GM21381 (cell line): ENCODE measurements around the gene HEMK1.

Source experiments
- ATAC-seq: cut with Tn5 transposase; IDR thresholded peaks from one replicate; pipeline ENCODE4 v1.9.1; 2021; ENCODE audit warnings: mild to moderate bottlenecking, moderate library complexity; ENCODE audit not compliant: unreplicated experiment

HEMK1 gene

DNA sequence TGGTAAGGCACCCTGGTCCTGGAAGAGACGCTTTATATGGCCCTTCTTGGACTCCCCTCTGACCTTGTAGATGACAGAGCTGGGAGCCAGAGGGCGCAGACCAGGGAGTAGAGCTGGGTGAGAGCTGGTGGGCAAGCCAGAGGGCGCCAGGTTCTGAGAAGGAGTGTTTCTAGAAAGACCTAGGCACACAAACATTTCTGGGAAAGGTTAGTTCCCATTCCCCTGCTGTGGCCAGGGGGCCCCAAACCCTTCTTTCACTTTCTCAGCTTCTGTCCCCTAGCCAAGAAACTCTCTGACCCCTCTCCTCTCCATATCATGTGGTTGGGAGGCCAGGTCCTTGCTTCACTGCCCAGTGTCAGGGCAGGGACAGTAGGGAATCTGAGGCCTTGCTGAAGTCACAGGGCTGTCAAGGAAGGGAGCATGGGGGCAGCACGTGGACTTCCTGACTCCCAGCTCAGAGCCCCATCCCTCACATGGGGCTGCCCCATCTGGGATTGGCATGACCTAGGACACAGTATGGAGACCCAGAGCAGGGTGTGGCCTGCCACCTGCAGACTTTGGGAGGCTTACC is 3.6 kb downstream of the HEMK1 start:
- ATAC-seq: no peak

DNA sequence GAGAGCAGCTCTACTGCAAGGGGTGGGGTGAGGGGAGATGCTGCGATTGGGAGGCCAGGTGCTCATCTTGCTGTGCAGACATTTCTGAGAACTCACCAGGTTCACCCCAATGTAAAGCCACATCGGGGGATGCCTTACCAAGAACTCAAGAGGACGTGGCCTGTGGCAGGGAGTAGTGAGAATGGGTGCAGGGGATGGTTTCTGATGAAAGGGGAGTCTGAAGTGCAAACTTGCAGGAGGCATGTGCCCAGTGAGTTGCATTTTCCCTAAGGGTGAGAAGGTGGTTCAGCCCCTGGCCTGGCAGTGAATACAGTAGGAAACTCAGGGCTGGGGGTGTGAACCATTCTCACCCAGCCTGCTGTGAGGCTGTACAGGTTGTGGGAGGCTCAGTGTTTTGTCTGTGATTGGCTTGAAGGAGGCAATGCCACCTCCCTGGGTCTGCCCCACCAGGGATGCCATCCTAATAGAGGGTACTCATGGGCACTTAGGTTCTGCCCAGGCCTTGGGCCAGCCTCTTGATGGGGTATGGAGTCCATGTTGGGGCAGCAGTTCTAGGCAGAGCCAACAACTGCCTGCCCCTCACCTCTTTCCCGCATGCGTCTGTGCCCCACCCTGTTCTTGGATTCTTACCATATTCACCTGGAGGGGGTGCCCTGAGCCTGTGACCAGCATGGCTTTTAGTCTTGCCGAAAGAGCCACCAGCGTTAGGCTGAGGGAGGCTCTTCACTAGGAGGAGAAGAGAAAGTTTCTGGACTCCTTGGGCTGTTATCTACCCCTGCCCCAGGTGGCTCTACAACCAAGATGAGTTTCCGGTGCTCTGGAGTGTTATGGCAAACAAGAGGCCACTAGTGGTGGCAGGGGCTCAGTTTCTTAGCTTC is 4.5 kb downstream of the HEMK1 start:
- no peak for ATAC-seq

DNA sequence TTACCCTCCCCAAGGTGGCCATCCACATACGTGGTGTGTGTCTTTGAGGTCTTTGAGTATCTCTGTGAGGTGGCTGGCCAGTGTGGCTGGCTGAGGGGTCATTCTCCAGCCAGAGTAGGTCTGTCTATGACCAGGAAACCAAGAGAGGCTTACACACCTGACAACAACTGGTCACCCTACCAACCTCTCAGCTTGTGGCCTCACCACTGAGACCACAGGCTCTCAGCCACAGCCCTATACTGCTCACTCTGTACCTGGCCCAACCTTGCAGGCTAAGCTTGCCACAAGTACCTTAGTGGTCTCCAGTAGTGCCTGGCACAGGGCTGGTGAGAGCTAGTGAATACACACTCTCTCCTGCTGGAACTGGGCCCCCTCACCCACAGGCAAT is 5.1 kb downstream of the HEMK1 start:
- ATAC-seq: no peak

DNA sequence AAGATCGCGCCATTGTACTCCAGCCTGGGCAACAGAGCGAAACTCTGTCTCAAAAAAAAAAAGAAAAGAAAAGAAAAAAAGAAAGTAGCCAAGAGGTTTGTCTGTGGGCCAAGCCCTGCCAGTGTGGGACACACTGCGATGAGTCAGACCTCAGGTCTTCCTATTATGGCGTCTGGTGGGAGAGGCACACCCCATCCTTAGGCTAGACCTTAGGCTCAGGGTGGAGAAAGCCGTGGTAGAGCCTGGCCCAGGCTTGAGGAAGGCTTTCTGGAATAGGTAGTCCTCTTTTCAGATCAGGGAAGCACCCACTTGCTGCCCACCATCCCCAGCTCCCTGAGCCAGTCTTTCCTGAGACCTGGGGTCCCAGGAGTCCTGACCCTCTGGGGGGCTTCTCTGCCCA is 6.0 kb downstream of the HEMK1 start:
- ATAC-seq: no peak

DNA sequence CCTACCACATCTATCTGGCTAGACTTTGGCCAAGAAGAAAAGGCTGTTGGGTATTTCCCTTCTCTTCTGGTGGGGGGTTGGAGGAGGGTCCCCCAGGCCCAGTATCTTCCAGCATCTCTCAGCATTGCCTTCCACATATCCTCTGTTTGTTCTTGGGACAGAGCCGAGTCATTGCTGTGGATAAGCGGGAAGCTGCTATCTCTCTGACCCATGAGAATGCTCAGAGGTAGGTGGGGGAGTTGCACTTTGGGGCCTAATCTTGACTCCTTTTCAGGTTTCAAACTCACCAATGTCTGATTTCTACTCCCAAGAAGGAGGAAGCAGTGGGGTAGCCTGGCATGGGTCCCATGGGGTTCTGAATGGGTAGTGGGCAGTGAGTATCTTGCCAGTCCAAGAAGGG is 8.0 kb downstream of the HEMK1 start:
- no peak for ATAC-seq

DNA sequence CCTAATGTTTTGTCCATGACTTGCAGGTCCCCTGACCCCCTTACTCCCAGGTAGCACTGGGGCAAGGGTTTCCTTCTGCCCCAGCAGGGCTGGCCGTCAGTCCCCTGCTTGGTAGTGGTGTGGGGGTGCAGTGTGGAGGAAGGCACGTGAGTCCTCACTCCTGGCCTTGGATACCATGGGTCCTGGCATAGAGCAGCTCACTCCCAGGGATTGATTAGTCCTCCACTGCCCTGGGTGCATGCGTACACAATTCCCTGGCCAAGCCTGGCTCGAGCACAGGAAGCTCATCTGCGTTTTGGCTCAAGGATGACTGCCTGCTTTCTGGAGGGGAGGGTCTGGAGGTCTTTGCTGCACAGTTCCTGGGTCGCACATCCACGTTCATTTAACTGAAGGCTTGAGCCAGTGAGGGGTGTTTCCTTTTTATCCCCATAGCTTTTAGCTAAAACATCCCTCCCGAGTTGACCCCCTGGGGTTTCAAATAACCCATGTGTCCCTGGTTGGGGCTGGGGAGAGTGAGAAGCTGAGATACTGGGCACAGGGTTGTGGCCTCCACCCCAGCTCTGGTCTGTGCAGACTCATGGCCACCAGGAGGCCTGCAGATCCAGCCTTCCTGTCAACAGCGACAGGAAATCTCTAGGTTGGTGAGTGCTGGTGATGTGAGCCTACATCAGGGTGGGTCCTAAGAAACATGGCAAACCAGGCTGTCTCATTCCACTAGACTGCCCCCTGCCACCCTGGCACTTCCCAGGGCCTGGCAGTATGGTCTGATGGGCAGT is 11.5 kb downstream of the HEMK1 start:
- ATAC-seq: no peak

DNA sequence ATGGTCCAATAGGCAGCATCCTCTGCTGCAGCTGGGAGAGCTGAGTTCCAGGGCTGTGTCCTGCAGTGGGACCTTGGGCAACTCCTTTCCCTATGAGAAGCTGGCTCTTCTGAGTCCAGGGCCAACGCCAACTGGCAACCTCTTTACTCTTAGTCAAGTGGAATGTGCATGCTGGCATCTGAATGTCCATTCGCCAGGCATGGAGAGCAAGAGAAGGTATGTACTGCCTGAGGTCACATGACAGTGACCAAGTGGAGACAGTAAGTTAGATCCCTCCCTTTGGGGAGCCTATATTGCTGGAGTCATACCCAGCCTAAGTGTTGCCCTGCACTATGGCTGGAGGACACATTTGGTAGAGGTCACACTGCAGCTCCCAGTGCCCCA is 12.1 kb downstream of the HEMK1 start:
- no peak for ATAC-seq

DNA sequence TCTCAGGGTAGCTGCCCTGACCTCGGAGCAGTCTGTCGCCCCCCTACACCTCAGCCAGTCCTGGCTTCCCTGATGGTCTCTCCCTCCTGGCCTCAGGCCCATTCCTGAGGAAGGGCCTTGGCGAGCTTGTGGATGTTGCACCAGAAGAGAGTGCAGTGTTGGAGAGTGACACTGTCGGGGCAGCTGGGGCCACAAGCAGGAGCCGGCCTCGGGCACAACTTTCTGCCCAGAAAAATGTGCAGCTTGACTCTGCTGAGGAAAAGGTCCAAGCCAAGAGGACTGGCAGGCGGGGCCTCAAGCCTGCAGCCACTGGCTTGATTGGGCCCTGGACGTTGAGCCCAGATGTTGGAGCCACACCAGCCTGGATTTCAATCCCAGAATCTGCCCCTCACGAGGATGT is 12.8 kb downstream of the HEMK1 start:
- ATAC-seq: no peak

DNA sequence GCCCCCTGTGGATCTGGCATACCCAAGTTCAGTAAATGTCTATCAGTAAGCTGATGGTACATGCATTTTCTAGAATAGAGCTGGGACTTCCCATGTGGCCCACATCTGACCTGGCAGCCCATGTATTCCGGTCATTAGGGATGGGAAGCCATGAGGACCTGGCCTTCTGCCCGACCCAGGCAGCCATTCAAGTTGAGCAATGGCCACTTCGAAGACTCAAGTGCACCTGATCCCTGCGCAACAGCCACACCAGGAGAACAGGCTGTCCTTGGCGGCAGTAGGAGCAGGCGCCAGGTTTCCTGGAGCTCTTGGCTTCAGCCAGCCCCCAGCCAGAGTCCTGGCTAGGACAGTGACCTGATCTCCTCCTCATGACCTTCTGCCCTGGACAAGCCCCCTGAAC is 14.6 kb downstream of the HEMK1 start:
- ATAC-seq: no peak

DNA sequence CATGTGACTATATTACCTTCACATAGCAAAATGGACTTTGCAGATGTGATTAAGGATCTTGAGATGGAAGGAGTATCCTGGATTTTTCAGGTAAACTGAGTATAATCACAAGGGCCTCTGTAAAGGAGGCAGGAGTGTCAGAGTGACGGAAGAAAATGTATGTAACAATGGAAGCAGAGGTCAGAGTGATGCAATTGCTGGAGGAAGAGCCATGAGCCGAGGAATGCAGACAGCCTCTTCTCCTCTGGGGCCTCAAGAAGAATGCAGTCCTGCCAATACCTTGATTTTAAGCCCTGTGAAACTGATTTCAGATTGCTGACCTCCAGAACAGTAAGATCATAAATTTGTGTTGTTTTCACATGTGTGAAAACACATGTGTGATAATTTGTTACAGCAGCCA is 15.1 kb downstream of the HEMK1 start:
- no peak for ATAC-seq

DNA sequence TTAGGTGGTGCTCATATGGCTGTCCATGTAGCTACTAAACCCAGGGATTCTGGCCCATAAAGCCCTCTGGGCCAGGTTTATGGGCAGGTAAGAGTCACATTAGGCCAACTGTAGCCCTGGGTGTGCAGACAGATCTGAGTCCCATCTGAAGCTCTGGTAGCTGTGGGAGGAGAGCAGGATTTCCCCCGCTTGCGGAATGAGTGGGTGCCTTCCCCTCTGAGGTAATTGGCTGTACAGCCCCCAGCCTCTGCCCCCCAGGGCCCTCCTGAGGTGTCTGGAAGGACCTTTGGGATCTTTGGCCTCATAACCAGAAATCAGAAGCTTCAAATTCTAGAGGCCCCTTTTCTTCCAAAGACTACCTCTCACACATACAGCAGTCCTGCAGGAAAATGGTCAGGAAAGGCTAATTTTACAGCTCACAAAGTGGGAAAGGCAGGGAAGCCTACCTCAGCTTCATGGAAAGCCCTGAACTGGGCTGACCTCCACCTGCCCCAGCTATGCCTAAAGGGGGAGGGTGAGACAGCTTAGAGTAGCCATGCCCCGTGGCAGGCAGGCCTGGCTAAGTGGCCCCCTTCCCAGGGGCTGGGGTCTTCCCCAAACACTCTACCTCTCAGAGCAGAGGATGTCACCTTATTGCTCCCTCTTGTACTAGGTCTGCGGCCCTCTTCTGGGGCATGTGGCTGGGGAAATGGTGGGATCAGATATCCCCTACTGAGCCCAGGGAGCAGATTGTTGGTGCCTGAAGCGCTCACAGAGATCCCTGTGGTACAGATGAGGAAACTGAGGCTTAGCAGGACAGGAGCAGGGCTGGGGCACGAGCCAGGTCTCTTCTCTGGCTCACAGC is 16.8 kb downstream of the HEMK1 start:
- ATAC-seq: no peak

DNA sequence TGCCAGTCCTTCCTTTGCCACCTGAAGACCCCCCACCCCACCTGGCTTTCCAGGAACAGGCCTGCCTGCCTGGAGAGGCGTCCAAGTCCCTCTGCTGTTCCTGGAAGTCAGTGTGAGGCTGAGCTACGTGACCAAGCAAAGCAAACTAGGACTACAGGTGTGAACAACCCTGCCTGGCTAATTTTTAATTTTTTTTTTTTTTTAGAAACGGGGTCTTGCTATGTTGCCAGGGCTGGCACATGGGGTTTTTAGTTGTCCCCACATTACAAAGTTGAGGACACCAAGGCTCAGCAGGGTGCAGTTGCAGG is 17.4 kb downstream of the HEMK1 start:
- no peak for ATAC-seq

DNA sequence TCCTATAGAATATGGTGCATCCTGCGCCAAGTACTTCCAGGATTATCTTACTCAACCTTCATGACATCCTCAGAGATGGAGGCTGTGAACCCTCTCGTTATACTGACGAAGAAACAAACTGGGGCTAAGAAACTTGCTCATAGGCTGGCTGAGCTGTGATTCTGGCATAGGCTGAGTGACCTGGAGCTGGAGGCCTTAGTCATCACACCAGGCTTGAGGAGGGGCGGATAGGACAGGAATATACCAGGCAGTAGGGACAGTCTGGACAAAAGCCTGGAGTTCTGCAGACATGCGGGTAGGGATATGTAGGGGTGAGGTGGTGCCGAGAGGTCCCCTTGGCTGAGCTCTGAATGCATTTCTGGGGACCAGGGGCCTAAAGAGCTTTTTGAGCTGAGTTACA is 18.1 kb downstream of the HEMK1 start:
- ATAC-seq: no peak

DNA sequence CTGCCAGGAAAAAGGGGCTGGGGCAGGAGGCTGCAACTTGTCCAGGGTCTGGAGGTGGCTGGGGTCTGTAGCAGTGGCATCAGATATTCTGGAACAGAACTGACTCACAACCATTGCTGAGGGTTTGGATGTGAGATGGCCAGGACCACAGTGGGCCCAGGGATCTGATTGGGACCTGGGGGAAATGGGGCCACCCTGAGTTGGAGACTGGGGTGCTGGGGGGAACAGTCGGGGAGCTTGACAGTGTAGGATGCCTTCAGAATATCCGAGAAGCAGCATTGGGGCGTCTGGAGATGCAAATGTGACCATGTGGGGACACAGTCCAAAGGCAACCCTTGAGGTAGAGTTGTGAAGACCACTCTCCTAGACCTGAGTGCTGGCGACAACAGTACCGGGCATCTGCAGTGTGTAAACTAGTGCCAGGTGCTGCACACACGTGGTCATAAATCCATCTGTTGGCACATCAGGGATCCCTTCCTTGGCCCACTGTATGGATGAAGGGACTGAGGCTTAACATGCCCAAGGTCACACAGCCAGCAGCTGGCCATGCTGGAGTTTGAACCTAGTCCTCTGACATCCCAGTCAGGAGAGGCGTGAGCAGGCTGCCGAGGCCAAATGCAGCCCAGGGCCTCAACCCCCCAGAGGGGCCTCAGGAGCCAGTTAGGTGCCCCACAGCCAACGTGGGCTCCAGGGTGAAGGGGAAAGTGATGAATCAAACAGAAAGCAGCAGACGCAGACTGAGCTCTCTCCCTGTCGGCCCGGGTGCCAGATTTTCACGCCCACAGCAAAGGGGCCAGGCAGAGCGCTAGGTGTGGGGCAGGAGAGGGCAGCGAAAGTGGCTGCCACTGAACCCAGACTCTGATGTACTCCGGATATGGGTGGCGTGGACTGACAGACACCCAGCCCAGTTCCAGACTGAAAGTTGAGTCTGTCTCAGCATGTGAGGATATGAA is 18.8 kb downstream of the HEMK1 start:
- peak; percentile 37 for ATAC-seq

DNA sequence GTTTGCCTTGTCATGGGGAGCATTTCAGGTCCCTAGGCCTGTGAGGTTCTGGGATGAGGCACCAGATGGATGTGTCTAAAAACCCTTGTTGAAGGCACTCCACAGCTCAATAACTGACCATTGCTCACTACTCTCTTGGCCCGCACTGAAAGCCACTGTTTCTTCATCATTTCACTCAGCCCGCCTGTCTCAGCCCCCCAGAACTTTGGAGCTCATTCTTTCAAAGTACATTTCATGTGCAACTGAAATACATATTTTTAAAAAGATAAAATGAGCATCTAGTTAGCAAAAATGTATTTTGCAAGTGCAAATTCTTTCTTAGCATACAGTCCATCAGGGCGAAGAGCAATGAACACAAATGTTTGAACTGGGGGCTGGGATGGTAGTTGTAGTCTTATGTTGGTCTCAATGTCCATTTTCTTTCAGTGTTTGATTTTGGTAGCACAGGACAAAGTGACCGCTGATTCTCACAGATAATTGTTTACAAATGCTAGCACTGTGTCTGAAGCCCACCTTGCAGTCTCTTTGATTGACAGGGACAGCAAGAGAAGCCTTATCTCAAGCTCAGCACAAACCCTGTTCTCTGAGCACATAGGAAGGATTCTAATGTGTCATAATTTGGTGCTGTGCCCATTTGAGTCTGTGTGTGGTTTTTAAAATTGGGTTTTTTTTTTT is 19.6 kb downstream of the HEMK1 start:
- ATAC-seq: no peak

DNA sequence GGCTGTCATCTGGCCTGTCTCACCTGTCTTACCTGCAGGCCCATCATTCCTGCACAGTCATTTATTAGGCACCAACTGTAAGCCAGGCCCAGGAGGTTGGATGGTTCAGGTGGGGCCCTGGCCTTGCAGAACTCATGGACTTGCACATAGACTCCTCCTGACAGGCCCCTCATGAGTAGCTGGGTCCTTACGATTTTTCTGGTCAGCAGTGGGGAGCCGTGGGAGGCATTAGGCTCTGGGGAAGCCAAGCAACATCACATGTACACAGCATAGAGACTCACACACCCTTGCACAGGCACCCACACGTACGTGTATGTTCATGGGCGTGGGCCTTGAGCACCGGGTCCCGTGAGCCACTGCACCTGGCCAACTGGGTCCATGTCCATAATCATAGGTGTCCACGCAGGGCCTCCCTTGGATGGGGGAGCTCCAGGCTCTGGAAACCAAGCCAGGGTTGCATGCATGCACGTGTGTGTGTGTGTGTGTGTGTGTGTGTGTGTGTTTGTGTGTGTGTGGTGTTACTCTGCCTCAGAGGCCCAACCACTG is 21.9 kb downstream of the HEMK1 start:
- peak; percentile 6 for ATAC-seq

DNA sequence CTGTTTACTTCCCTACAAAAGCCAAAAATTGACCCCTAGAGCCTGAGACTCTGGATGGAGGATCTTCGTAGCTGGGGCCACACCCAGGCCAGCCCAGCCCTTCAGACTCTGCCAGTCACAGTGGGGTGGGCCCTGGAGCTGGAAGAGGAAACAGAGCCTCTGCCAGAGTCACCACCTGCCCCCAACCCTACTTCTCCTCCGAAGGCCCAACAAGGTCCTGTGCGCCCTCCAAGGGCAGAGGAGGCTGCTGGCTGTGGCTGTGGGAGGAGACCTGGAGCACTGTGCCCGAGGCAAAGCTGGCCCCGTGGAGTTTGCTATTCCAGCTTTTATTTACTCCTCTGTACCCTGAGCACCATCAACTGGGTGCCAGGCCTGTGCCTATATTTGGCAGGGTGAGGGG is 23.2 kb downstream of the HEMK1 start:
- ATAC-seq: no peak

DNA sequence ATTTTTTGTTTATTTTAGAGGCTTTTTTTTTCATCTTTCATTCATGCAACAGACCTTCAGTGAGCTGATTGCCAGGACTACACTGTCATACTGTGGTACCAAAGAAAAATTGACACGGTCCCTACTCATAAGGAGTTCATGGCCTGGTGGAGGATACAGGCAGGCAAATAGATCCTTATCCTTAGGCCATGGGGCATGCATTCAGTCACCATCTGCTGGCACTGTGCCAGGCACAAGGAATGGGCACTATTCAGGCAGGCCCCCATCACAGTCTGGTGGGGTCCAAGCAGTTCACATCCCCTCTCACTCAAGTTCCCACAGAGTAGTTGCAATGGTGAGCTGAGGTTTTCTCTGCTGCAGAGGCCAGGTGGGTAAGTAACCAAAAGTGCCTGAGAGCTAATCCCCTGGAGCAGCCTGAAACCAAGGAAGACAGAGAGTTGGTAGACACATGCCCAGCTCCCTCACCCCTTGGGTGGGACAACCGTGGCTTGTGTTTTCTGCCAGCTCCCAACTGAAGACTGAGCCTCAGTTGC is 25.0 kb downstream of the HEMK1 start:
- no peak for ATAC-seq

DNA sequence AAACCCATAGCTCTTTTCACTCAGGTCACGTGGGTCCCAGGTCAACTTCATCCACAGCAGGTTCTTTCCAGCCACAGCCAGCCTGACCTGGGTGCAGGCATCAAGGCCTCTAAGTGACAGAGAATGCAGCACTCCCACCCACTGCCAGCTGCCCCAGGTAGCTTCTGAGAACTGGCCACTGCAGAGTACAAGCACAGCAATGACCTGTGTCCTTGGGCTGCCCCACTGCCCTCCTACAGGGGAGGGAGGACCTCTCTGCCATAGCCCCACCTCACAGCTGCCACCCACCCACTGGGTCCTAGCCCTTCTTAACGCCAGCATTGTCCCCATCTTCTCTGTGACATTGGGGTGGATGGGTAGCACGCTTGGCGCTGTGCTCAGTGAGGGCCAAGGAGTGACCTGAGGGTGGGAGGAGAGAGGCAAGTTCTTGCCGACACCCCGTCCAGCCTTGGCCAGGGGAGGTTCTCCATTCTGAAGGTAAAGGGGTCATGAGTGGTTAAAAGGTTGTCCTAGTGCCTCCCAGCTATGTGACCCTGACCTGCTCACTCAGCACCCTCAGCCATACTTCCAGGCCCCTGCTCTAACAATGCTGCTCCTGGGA is 29.9 kb downstream of the HEMK1 start:
- ATAC-seq: no peak
